Body of pancreas (tissue), 4 donors: ENCODE measurements around the gene BDKRB1. TPM values are rescaled to one million over a fixed set of nuclear protein-coding genes. Genes with fewer than 3 reads are reported as not detected.

ENCODE experiments used
- ATAC-seq: fragments of 150-250 bp; one replicate; pipeline ENCODE4 v1.9.1; 2016
- DNase-seq, 4 donors: peaks; one replicate each; pipeline ENCODE4 v3.0.0-alpha.2; 2019
- H3K27ac ChIP-seq, 4 donors: fragments of 200-600 bp; sonication (generic); 1 replicate in 3 of 4; 2 replicates in 1 of 4; pipeline versions ENCODE4 v1.5.1 to v1.6.1; 2016 to 2019; ENCODE audit warnings: mild to moderate bottlenecking in 1 of 4, mixed read lengths in 1 of 4, moderate library complexity in 1 of 4
- H3K27me3 ChIP-seq, 2 donors: fragments of 200-600 bp; sonication (generic); one replicate each; pipeline ENCODE4 v1.6.0; 2016; ENCODE audit warnings: mild to moderate bottlenecking in 1 of 2
- H3K36me3 ChIP-seq, 2 donors: fragments of 200-600 bp; sonication (generic); replicated peaks in 1 of 2; 2 replicates each; pipeline ENCODE4 v1.5.1; 2016; ENCODE audit warnings: low read depth in 2 of 2; ENCODE audit not compliant: insufficient read depth in 1 of 2
- H3K4me1 ChIP-seq: fragments of 200-600 bp; sonication (generic); one replicate; pipeline ENCODE4 v1.6.0; 2016
- H3K4me3 ChIP-seq, 2 donors: fragments of 200-600 bp; sonication (generic); 1 replicate in 1 of 2; 2 replicates in 1 of 2; pipeline ENCODE4 v1.5.1; 2016 to 2019
- H3K9me3 ChIP-seq, 3 donors: fragments of 200-600 bp; sonication (generic); 1 replicate in 2 of 3; 2 replicates in 1 of 3; pipeline ENCODE4 v1.5.1; 2016
- POLR2A ChIP-seq, 3 donors: fragments of 450-650 bp; IDR thresholded peaks; one replicate each; pipeline ENCODE4 v1.6.1; 2016; ENCODE audit warnings: antibody characterized with exemption in 3 of 3, mild to moderate bottlenecking in 2 of 3
- WGBS, 2 donors: methylation state at CpG; one replicate each; pipeline ENCODE4 v1.1.5; 2017; 5-methylcytosine and 5-hydroxymethylcytosine counted together
- intact Hi-C: fragments of 100-400 bp; cut with DNase I; formaldehyde crosslinking; loops from one replicate; pipeline ENCODE4 v1.15.1; 2023
- total RNA-seq, 2 donors: library from RNA; depleted of rRNA; stranded (reverse); fragments of >200 nt; gene quantifications; one replicate each; pipeline ENCODE4 v1.1.0, GENCODE V29; 2016
- TF ChIP-seq, protein P1 (sequence below), 7 experiments: fragments of 450-650 bp in 4 of 7; fragments of 200-600 bp in 3 of 7; sonication (generic) in 3 of 7; IDR thresholded peaks; one replicate each; pipeline ENCODE4 v1.5.1; 2016 to 2019; ENCODE audit warnings: antibody characterized with exemption in 7 of 7

Gene BDKRB1
- total RNA-seq, 2 donors from 2014 or later, result not detected

DNA sequence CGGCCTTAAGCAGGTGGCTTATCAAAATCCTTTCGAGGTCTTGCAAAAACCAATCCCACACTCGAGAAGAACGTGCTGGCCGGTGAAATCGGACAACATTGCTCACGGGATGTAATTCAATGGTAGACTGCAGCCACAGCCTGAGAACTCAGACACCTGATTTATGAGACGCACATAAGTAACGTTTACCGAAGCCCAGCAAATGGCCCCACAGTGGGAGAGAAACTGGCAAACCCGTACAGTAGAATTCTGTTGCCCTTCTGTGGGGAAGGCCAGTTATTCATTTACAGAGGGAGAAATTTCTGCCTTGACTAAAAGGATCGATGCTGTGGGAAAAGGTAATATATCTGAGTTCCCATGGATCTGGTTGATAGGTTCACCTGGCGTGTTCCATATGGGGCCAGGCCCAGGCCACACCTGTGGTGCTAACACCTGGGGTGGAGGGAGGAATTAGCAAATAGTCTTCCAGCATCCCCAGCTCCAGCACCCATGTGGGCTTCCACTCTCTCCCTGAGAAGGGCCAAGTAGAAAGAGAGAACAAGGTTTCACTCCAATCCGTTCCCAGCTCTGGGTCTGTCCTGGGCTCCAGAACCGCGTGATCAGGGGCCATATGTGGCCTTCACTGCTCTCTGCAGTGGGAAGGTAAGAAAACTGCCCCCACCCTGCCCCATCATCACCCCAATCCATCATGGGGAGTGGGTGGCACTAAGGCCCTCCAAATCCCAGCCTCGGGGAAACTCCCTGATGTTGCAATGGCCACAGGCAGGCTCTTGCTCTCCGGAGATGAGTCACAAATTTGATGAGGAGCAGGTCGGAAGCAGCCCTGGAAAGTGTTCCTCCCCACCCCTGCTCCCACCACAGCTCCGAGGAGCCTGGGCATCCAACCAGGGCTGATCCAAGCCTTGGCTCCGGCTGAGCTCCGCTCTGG is 12.7 kb downstream of the BDKRB1 start:
- WGBS, 2 donors, result 27 to 45% methylated on average over 22 of the region's 22 CpGs
- H3K4me1 ChIP-seq, result peaks cover 67% of the 10 kb centered on the region
- intact Hi-C loops, result no loop called here
- no peak overlapping the region for H3K4me3 ChIP-seq
- H3K27me3 ChIP-seq, result no peaks in the 10 kb centered on the region
- peak overlapping the region; percentile 77 to 93 (median 86) for H3K27ac ChIP-seq
- no peaks in the 10 kb centered on the region for H3K9me3 ChIP-seq
- peak; percentile 58 to 75 (median 70) for DNase-seq
- TF ChIP-seq, protein P1, sequence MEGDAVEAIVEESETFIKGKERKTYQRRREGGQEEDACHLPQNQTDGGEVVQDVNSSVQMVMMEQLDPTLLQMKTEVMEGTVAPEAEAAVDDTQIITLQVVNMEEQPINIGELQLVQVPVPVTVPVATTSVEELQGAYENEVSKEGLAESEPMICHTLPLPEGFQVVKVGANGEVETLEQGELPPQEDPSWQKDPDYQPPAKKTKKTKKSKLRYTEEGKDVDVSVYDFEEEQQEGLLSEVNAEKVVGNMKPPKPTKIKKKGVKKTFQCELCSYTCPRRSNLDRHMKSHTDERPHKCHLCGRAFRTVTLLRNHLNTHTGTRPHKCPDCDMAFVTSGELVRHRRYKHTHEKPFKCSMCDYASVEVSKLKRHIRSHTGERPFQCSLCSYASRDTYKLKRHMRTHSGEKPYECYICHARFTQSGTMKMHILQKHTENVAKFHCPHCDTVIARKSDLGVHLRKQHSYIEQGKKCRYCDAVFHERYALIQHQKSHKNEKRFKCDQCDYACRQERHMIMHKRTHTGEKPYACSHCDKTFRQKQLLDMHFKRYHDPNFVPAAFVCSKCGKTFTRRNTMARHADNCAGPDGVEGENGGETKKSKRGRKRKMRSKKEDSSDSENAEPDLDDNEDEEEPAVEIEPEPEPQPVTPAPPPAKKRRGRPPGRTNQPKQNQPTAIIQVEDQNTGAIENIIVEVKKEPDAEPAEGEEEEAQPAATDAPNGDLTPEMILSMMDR (IDR thresholded peaks at IDR 0.05), result no peak
- TF ChIP-seq POLR2A (IDR thresholded peaks at IDR 0.05), result peak in 2 of 3 donors; percentile 63 to 67
- H3K36me3 ChIP-seq, result no peaks in the 10 kb centered on the region
- peak; percentile 72 for ATAC-seq

DNA sequence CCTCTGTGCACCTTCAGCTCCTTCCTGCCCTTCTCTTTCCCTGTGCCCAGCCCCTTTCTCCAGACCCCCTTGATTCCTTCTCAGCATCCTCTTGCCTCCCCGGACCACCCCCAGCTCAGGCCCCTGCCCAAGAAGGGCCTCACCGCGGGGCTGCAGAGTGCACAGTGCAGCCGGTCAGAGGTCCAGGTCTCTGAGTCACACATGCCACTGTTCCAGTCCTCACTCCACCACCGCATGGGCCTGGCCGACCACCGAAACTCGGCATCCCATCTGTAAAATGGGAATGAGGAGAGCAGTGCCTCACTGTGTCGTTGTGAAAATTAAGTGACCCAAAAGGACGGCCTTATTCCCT is 13.3 kb downstream of the BDKRB1 start:
- 70 to 88% methylated on average over 10 of the region's 10 CpGs for WGBS, 2 donors
- Histone ChIP-seq H3K27me3 (no peaks in the 10 kb centered on the region), H3K27ac (peak overlapping the region; percentile 77 to 93 (median 86)), H3K4me1 (peaks cover 65% of the 10 kb centered on the region), H3K4me3 (no peak overlapping the region), H3K9me3 (no peaks in the 10 kb centered on the region), H3K36me3 (no peaks in the 10 kb centered on the region)
- ATAC-seq (no peak), DNase-seq (no peak)
- TF ChIP-seq, protein P1 (IDR thresholded peaks at IDR 0.05), result no peak
- no peak for TF ChIP-seq POLR2A (IDR thresholded peaks at IDR 0.05)
- intact Hi-C loops, result no loop called here

DNA sequence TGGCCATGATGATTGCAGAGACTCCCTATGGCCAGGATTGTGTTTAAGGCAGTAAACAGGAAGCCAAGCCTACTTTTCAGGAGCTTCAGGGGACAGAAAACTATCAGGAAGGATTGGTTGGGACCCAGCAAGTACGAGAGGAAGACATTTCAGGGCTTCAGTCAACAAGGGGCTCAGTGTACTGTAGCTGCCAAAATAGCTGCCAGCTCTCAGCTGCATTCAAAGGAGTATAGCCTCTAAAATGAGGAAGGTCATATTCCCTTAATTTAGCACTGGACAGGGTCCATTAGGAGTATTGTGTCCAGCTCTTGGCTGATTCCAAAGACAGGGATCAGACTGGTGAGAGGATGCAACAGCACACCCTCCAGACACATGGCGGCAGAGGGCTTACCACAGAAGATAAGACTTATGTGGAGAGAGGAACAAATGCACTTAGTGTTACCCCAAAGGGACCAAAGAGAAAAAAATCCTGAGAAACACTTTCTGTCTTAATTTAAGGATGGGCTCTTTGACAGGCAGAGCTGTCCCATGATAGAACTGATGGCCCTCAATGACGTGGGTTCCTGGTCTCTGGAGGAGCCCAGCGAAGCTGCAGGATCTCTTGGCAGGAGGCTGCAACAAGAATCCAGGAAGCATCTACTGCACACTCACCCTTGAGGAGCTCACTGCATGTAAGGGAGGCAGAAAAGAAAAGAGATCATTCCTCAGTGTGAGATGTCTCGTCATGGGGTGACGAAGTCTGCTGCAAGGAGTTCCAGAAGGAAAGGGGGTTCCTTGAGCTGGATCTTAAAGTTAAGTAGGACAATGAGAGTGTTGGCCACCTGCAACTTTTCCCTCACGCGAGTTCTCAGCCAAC is 14.8 kb downstream of the BDKRB1 start:
- DNase-seq (no peak), ATAC-seq (no peak)
- H3K4me3 ChIP-seq, result no peak overlapping the region
- H3K4me1 ChIP-seq, result peaks cover 63% of the 10 kb centered on the region
- H3K27me3 ChIP-seq, result no peaks in the 10 kb centered on the region
- no peaks in the 10 kb centered on the region for H3K9me3 ChIP-seq
- peak overlapping the region in 3 of 4 donors; percentile 39 to 93 (median 88) for H3K27ac ChIP-seq
- 82 to 91% methylated on average over 8 of the region's 8 CpGs for WGBS, 2 donors
- intact Hi-C loops, result loop anchor here (5.0 kb wide), 1 partner anchor 168 kb away; no protein-coding TSS in a partner anchor
- TF ChIP-seq, protein P1 (IDR thresholded peaks at IDR 0.05), result no peak
- TF ChIP-seq POLR2A (IDR thresholded peaks at IDR 0.05), result no peak
- no peaks in the 10 kb centered on the region for H3K36me3 ChIP-seq

DNA sequence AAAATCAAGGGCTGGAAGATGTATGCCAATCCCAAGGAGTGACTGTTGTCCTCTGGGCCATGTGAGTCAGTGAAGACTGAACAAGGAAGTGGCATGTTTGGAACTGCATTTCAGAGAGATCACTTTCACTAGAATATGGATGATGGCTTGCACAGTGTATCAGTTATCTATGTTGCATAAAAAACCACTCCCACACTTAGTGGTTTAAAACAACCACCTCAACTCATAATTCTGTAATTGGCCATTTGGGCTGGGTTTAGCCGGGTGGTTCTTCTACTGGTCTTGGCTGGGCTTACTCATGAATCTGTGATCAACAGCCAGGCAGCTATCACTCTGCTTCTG is 15.4 kb downstream of the BDKRB1 start:
- no peak overlapping the region for H3K4me3 ChIP-seq
- peaks cover 59% of the 10 kb centered on the region for H3K4me1 ChIP-seq
- 92 to 100% methylated on average over 1 of the region's 1 CpG for WGBS, 2 donors
- DNase-seq (no peak), ATAC-seq (no peak)
- H3K27me3 ChIP-seq, result no peaks in the 10 kb centered on the region
- H3K27ac ChIP-seq, result peak overlapping the region in 1 of 4 donors; percentile 88
- TF ChIP-seq POLR2A (IDR thresholded peaks at IDR 0.05), result no peak
- TF ChIP-seq, protein P1 (IDR thresholded peaks at IDR 0.05), result no peak
- intact Hi-C loops, result loop anchor here (5.0 kb wide), 1 partner anchor 169 kb away; no protein-coding TSS in a partner anchor
- no peaks in the 10 kb centered on the region for H3K9me3 ChIP-seq
- H3K36me3 ChIP-seq, result no peaks in the 10 kb centered on the region
